ENCODE results near the gene SLC19A1. TPM values are rescaled to one million over a fixed set of nuclear protein-coding genes. Genes with fewer than 3 reads are reported as not detected.

SLC19A1 gene
- total and polyA plus RNA-seq, 7 donors, result 1.4 to 3.8 (median 2.3) TPM

DNA sequence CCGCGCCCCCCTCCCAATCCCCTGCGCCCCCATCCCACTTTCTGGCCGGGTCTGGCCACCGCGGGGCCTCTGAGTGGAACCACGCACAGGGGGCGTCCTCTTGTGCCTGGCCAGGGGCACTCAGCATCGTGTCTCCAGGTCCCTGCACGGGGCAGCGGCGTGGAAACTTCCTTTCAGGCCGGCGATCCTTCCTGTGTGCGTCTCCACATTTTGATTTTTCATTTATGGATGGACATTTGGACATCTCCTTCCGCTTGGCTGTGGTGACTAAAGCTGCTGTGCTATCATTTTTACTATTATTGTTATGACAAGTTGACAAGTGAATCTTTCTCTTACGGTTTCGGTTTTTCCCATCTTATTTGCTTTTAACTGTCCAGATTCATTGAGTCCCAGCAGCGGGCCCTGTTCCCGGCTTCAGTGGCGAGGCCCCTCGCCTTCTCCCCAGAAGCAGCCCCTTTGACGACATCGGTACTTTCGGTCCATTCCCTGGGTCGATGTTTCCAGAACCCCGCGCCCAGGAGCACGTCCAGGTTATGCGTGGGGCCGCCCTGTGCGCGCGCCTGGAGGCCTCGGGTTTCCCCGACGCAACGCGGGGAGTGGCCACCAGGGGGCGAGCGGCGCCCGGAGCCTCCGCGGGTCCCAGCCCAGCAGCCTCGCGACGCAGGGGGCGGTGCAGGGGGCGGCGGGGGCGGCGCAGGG, 12.4 kb upstream of the SLC19A1 start:
- Histone ChIP-seq H3K4me3 (peak overlapping the region; percentile 67), H3K27ac (no peak overlapping the region), H3K36me3 (ENCODE audit: insufficient read depth in 1 of 2, low read depth in 1 of 2) (no peaks in the 10 kb centered on the region), H3K27me3 (ENCODE audit: insufficient read depth in 3 of 3, low read length in 2 of 3) (peaks cover 0 to 24% (median 9%) of the 10 kb centered on the region in 3 donors), H3K9me3 (no peaks in the 10 kb centered on the region), H3K4me1 (peaks cover 4% of the 10 kb centered on the region)
- intact Hi-C loops (cut with DNase I), result loop anchor here (1.0 to 5.0 kb wide), 3 partner anchors 266 to 368 kb away; no protein-coding TSS in a partner anchor
- DNase-seq (peak; percentile 81 to 91), ATAC-seq (peak; percentile 66 to 82 (median 76))
- peak; percentile 78 for TF ChIP-seq CTCF (IDR thresholded peaks at IDR 0.05)
- 0 to 2% (median 1%) methylated on average over 44 to 51 of the region's 53 CpGs for WGBS, 3 donors

DNA sequence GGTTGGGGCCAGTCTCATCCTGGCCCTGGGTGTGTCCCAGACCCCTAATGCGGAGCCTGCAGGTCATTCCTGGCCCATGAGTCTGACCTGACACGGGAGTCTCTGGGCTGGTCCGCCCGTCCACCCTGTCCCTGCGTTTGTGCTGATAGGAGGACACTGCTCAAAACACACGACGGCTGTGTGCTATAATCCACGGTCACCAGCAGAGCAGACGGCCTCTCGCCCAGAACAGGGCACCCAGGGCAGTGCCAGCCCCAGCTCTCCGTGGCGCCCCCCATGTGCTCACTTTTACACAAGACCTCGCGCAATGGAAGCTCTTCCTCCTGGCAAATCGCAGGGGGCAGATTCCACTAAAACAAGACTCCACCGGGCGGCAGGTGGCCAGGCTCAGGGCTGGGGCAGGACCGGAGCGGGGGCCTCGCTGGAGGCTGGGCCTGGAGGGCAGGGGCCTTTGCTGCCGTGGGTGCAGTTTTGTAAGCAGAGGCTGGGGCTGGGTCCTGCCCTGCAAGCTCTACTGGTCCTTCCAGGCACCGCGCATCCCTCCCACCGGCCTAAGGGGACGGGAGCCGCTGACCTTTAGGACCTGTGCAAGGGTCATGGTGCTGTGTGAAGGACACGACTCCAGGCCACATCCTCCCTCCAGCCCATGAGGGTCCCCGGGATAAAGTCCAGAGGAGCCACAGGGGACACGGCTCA, 10.6 kb upstream of the SLC19A1 start:
- TF ChIP-seq CTCF (IDR thresholded peaks at IDR 0.05), result no peak
- DNase-seq (peak in 1 of 2 donors; percentile 29), ATAC-seq (no peak)
- H3K27ac ChIP-seq, result no peak overlapping the region
- 75 to 84% (median 79%) methylated on average over 27 to 29 of the region's 29 CpGs for WGBS, 3 donors
- no peaks in the 10 kb centered on the region for H3K36me3 ChIP-seq (ENCODE audit: insufficient read depth in 1 of 2, low read depth in 1 of 2)
- intact Hi-C loops (cut with DNase I), result no loop called here
- H3K4me1 ChIP-seq, result peaks cover 4% of the 10 kb centered on the region
- H3K27me3 ChIP-seq (ENCODE audit: insufficient read depth in 3 of 3, low read length in 2 of 3), result peaks cover 0 to 21% (median 9%) of the 10 kb centered on the region in 3 donors
- no peaks in the 10 kb centered on the region for H3K9me3 ChIP-seq
- no peak overlapping the region for H3K4me3 ChIP-seq

DNA sequence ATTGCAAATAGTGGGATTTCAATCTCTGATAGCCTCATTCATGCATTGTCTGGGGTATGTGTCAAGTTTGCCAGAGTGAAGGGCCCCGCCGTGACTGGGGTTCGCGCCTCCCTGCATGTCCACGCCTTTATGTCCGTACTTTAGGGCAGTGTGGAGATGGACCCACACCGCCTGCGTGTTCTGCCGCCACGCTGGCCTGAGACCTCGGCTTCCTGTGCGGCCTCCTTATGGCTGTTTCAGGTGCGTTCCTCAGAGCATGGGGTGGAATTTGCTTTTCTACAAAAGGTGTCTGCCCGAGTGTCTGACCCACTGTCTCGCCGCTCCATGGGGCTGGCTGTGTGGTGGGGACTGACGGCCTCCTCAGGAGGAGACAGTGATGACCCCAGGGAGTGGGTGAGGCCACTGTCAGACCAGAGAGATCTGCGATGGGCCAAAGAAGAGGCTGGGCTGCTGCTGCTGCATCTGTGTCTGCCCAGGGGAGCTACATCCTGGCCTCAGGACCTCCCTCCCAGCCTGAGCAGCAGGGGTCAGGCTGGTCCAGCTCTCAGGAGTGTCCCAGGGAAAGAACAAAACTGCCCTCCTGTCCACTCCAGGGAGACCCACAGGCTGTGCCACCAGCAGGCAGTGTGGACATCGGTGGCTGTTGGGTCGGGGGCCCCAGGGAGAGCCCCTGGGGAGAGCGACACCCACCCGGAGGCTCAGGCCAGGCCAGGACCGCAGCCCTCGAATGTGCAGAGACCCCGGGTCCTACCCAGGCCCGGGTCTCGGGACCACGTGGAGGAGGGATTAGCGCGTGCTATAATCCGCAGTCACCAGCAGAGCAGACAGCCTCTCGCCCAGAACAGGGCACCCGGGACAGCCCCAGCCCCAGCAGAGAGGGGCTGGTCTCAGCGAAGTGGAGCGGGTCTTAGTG, 9.8 kb upstream of the SLC19A1 start:
- no peak for TF ChIP-seq CTCF (IDR thresholded peaks at IDR 0.05)
- DNase-seq, result peak in 1 of 2 donors; percentile 41
- intact Hi-C loops (cut with DNase I), result no loop called here

GRCh38 chr21:45551316-45551715, 9.1 kb upstream of the SLC19A1 start:
- DNase-seq, result peak in 1 of 2 donors; percentile 12
- Histone ChIP-seq H3K36me3 (ENCODE audit: insufficient read depth in 1 of 2, low read depth in 1 of 2) (no peaks in the 10 kb centered on the region), H3K9me3 (no peaks in the 10 kb centered on the region), H3K27me3 (ENCODE audit: insufficient read depth in 3 of 3, low read length in 2 of 3) (peaks cover 0 to 21% (median 9%) of the 10 kb centered on the region in 3 donors), H3K27ac (no peak overlapping the region), H3K4me3 (no peak overlapping the region), H3K4me1 (peaks cover 4% of the 10 kb centered on the region)
- no peak for TF ChIP-seq CTCF (IDR thresholded peaks at IDR 0.05)
- intact Hi-C loops (cut with DNase I), result no loop called here
- ATAC-seq, result no peak
- 49 to 57% (median 53%) methylated on average over 8 of the region's 8 CpGs for WGBS, 3 donors

More for the DNA sequence above, 9.8 kb upstream of the SLC19A1 start:
- H3K4me3 ChIP-seq, result no peak overlapping the region
- peaks cover 0 to 21% (median 9%) of the 10 kb centered on the region in 3 donors for H3K27me3 ChIP-seq (ENCODE audit: insufficient read depth in 3 of 3, low read length in 2 of 3)
- WGBS, 3 donors, result 87 to 91% (median 89%) methylated on average over 35 of the region's 35 CpGs
- H3K36me3 ChIP-seq (ENCODE audit: insufficient read depth in 1 of 2, low read depth in 1 of 2), result no peaks in the 10 kb centered on the region
- H3K4me1 ChIP-seq, result peaks cover 4% of the 10 kb centered on the region
- H3K27ac ChIP-seq, result no peak overlapping the region
- no peak for ATAC-seq
- H3K9me3 ChIP-seq, result no peaks in the 10 kb centered on the region
